ENCODE measurements around the gene RNF224. TPM values are rescaled to one million over a fixed set of nuclear protein-coding genes. Genes with fewer than 3 reads are reported as not detected.

The RNF224 gene
- total and polyA plus RNA-seq, 2 of the 13 experiments (the other 11 are each of a cell fraction or from before 2014, with no cell fraction given) = 0.09 TPM; not detected in 1

- TF ChIP-seq NCOA2 (CRISPR knock-in tag; IDR thresholded peaks at IDR 0.05) (peak; percentile 70), HCFC1 (IDR thresholded peaks at IDR 0.05; ENCODE audit: low read depth, low read length) (no peak), PTBP1 (IDR thresholded peaks at IDR 0.05; ENCODE audit: low read depth, low read length, poor library complexity, severe bottlenecking) (no peak), GPN1 (CRISPR knock-in tag; IDR thresholded peaks at IDR 0.05; ENCODE audit: borderline replicate concordance) (no peak), SRSF4 (IDR thresholded peaks at IDR 0.05; ENCODE audit: low read depth, low read length, poor library complexity, severe bottlenecking) (no peak), JUND (CRISPR knock-in tag; IDR thresholded peaks at IDR 0.05) (peak; percentile 65; the same call in 1 of the 2 replicates), TARDBP (CRISPR knock-in tag; IDR thresholded peaks at IDR 0.05) (0 out of 2 replicates have a peak, but pooled peaks have one; percentile 33), SMAD9 (CRISPR knock-in tag; IDR thresholded peaks at IDR 0.05) (no peak), HNF4A (CRISPR knock-in tag; IDR thresholded peaks at IDR 0.05) (peak; percentile 38; the same call in 1 of the 2 replicates), ZNF432 (CRISPR knock-in tag; IDR thresholded peaks at IDR 0.05; ENCODE audit: borderline replicate concordance) (no peak), ZNF724P (CRISPR knock-in tag; IDR thresholded peaks at IDR 0.05; ENCODE audit: borderline replicate concordance) (0 out of 2 replicates have a peak, but pooled peaks have one; percentile 27), ZKSCAN8 (CRISPR knock-in tag; IDR thresholded peaks at IDR 0.05; ENCODE audit: borderline replicate concordance) (no peak), CBX1 (IDR thresholded peaks at IDR 0.05; ENCODE audit: low read depth) (peak; percentile 50), FOXA1 (IDR thresholded peaks at IDR 0.05) (no peak), FOXA1 (CRISPR knock-in tag; IDR thresholded peaks at IDR 0.05) (peak; percentile 88), FOXC1 (CRISPR knock-in tag; IDR thresholded peaks at IDR 0.05; ENCODE audit: borderline replicate concordance) (0 out of 2 replicates have a peak, but pooled peaks have one; percentile 26), SAFB2 (CRISPR knock-in tag; IDR thresholded peaks at IDR 0.05; ENCODE audit: borderline replicate concordance, low read depth) (no peak), RBAK (CRISPR knock-in tag; IDR thresholded peaks at IDR 0.05) (no peak), ZNF3 (CRISPR knock-in tag; IDR thresholded peaks at IDR 0.05) (no peak), NFKB2 (CRISPR knock-in tag; IDR thresholded peaks at IDR 0.05; ENCODE audit: borderline replicate concordance) (peak; percentile 33; the same call in 1 of the 2 replicates), ZBTB39 (CRISPR knock-in tag; IDR thresholded peaks at IDR 0.05) (no peak), TFDP2 (CRISPR knock-in tag; IDR thresholded peaks at IDR 0.05) (no peak), ZNF839 (CRISPR knock-in tag; IDR thresholded peaks at IDR 0.05; ENCODE audit: borderline replicate concordance) (no peak; the same call in 1 of the 2 replicates), THAP11 (CRISPR knock-in tag; IDR thresholded peaks at IDR 0.05) (peak; percentile 39; the same call in 1 of the 2 replicates), NR2F1 (CRISPR knock-in tag; IDR thresholded peaks at IDR 0.05) (peak in 1 of 2 experiments; percentile 43; a peak in 1 of 4 replicates), HMGA1 (CRISPR knock-in tag; conservative IDR thresholded peaks at IDR 0.05) (no peak), ARNT2 (CRISPR knock-in tag; IDR thresholded peaks at IDR 0.05; ENCODE audit: low read depth) (no peak; the same call in 1 of the 2 replicates), MYNN (CRISPR knock-in tag; IDR thresholded peaks at IDR 0.05; ENCODE audit: low read depth) (no peak), TBX3 (IDR thresholded peaks at IDR 0.05; ENCODE audit: borderline replicate concordance) (no peak), ZFX (CRISPR knock-in tag; IDR thresholded peaks at IDR 0.05; ENCODE audit: low read depth) (peak; percentile 61), ZNF431 (CRISPR knock-in tag; IDR thresholded peaks at IDR 0.05; ENCODE audit: borderline replicate concordance, low read depth) (no peak)
These were observed 8.5 kb upstream of the RNF224 start (continued) for GRCh38 chr9:137218754-137219271.
